Measurements from ENCODE around the gene ATP1A2.

DNA sequence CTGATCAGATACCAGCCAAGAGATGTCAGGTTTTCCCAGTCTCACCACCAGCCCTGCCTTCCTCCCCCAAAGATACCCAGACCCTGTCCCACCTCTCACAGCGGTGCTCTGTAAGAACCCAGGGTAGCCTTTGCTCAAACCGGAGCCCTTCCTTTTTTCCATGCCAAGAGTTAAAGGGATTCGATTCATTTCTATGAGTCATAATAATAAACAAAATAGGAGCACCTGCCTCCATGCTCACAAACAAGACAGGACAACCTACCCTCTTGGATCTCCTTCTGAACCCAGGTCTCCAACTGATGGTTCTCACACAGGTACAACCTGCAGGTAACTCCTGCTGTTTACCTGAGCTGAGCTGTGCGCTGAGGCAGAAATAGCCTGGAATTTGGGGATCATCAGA lies 5.9 kb upstream of the ATP1A2 start:
- TF ChIP-seq, protein P1, sequence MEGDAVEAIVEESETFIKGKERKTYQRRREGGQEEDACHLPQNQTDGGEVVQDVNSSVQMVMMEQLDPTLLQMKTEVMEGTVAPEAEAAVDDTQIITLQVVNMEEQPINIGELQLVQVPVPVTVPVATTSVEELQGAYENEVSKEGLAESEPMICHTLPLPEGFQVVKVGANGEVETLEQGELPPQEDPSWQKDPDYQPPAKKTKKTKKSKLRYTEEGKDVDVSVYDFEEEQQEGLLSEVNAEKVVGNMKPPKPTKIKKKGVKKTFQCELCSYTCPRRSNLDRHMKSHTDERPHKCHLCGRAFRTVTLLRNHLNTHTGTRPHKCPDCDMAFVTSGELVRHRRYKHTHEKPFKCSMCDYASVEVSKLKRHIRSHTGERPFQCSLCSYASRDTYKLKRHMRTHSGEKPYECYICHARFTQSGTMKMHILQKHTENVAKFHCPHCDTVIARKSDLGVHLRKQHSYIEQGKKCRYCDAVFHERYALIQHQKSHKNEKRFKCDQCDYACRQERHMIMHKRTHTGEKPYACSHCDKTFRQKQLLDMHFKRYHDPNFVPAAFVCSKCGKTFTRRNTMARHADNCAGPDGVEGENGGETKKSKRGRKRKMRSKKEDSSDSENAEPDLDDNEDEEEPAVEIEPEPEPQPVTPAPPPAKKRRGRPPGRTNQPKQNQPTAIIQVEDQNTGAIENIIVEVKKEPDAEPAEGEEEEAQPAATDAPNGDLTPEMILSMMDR (IDR thresholded peaks at IDR 0.05; ENCODE audit: insufficient read depth, low read length, poor library complexity, severe bottlenecking), result no peak
- TF ChIP-seq EZH2phosphoT487 (conservative IDR thresholded peaks at IDR 0.05; ENCODE audit: low read length), result no peak

Data from SU-DHL-6 (cell line).